Activated CD4-positive, alpha-beta T cell treated with anti-CD3 and anti-CD28 coated beads for 24 hours (primary cell): ENCODE results near the gene STK39.

Experiments
- DNase-seq, 2 donors: peaks; one replicate each; pipeline ENCODE4 v3.0.0-alpha.2; 2020; ENCODE audit warnings: low read depth in 2 of 2

Gene STK39

DNA sequence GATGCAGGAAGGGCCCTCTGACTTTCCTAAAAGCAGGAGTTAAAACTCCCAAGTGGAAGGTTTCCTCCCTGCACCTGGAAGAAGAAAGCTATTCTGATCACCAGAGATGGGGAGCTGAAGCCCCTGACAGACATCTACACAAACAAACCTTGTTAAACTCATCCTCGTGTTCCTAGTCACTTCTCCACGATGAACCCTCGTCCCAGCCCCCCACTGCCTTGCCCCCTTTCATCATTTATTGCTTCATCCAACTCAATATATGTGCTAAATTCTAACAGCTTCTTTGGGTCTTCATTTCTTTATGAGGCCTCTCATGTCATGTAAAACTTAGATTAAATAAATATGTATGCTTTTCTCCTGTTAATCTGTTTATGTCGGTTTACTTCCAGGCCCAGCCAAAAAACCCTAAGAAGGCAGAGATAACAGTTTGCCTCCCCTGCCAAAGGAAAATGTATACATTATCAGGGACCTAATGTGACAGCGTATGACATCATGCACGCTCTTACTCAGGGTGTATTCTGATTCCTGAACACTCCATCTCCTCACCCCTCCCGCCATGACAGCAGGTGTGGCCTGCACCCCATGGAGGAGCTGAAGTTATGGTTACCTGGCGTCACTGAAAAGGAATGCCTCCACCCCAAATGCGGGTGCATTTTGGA, 287.2 kb downstream of the STK39 start:
- DNase-seq, result no peak

- DNase-seq, result no peak
Observed at GRCh38 chr2:167957662-167958061, 289.7 kb downstream of the STK39 start.

- no peak for DNase-seq
Observed at GRCh38 chr2:167955264-167955906, 292.0 kb downstream of the STK39 start.

- DNase-seq, result no peak
Observed at GRCh38 chr2:167954495-167954894, 292.9 kb downstream of the STK39 start.

DNA sequence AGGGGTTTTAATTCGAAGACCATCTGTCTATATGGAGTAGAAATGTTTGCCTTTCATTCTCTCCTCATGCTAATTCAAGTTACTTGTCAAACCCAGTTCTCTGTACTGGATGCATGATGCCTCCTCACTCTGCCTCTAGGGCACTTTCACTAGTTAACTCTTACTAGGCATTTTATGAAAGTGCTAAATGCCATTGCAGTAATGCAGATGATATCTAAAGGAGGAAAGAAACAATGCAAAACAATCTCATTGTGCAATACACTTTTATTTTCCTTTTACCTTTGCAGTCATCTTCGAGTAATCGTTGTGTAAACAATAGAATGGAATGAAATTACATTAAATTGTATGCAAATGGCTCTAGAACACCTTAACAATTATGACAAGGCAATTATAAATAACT, 293.6 kb downstream of the STK39 start:
- DNase-seq, result no peak

DNA sequence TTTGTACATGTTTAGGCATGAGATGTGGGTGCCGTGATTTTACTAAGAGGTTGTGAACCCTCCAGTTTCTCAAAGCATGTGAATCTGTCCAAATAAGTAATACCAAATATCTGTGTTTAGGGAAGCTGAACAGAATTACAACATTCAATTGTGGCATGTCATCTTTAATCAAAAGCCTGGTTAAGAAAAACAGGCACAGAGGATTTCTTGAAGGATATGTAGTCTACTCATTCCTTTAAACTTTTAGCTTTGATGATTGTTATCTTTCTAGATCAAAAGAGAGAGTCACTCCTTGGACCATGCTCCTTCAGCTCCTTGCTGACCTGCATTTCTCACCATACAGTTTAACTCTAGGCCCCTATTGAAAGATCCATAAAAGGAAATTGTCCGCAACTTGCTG, 296.8 kb downstream of the STK39 start:
- no peak for DNase-seq

- no peak for DNase-seq
Observed at GRCh38 chr2:167946441-167946841, 301.0 kb downstream of the STK39 start.

GRCh38 chr2:167945660-167946368, 301.6 kb downstream of the STK39 start:
- no peak for DNase-seq

- no peak for DNase-seq
Observed at GRCh38 chr2:167944825-167945659, 302.4 kb downstream of the STK39 start.

DNA sequence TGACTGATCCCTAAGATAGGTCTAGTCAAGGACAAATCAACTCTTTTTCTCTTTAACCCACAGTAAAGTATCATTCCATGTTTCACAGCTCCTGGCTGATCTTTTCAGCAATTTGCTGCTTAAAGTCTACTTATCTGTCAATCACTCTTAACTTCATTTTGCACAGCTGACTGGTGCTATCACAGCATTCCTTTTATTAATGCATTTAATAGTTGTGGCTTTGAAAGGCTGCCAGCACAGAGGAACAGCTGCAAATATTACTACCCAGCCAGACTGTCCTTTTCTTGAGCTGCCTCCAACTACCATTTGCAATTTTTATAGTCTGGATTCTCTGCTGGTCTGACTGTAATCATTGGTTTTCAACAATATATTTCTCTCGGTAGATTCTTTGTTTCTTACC, 303.5 kb downstream of the STK39 start:
- DNase-seq, result no peak

DNA sequence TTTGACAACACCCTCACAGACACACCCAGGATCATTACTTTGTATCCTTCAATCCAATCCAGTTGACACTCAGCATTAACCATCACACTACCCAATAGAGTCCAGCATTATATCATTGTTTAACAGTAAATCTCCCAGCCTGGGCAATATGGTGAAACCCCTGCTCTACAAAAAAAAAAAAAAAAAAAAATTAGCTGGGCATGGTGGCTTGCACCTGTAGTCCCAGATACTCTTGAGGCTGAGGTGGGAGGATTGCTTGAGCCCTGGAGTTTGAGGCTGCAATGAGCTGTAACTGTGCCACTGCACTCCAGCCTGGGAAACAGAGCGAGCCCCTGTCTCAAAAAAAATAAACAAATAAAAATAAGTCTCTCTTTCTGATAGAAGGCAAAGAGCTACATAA, 304.0 kb downstream of the STK39 start:
- no peak for DNase-seq

GRCh38 chr2:167942366-167943081, 304.9 kb downstream of the STK39 start:
- DNase-seq, result no peak

GRCh38 chr2:167941604-167942003, 305.8 kb downstream of the STK39 start:
- DNase-seq, result no peak

DNA sequence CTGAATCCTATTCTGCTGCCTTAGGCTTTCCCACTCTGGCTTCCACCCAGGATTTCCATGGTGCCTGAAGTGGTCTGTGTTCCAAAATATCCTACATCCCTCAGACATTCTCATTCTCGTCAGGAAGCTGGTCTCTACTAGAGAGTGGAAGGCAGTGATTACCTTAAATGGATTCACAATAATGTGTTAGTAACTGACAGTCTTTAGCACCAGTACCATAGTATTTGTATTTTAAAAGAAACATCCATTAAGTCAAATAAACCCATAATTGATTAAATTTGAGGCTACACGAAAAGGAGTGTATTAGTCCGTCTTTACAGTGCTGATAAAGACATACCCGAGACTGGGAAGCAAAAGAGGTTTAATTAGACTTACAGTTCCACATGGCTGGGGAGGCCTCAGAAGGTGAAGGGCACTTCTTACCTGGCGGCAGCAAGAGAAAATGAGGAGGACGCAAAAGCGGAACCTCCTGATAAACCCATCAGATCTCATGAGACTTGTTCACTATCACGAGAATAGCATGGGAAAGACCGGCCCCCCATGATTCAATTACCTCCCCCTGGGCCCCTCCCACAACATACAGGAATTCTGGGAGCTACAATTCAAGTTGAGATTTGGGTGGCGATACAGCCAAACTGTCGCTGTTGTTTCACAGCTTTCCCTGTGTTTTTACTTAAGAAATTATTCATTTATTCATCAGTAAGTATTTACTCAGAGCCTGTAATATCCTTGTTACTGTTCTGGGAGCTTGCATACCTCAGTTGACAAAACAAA, 306.5 kb downstream of the STK39 start:
- DNase-seq, result no peak

DNA sequence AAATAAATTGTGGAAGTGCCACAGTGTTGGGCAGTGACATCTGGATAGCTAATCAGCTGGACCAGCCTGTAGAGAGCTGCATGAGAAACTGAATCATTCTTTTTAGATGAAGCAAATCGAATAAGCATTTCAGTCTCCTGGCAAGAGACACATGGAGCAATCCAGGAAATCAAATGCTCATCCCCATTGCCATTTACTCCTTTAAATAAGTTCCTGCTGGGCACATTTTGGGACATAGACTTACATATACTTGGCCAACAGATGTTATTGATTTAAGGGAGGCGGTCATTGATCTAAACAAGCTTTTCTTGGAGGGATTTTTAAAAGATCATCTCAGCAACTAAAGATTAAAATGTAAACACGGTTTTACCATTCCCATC, 307.1 kb downstream of the STK39 start:
- DNase-seq, result no peak

GRCh38 chr2:167939514-167940345, 307.7 kb downstream of the STK39 start:
- no peak for DNase-seq

- DNase-seq, result no peak
Observed at GRCh38 chr2:167937403-167937802, 310.0 kb downstream of the STK39 start.

DNA sequence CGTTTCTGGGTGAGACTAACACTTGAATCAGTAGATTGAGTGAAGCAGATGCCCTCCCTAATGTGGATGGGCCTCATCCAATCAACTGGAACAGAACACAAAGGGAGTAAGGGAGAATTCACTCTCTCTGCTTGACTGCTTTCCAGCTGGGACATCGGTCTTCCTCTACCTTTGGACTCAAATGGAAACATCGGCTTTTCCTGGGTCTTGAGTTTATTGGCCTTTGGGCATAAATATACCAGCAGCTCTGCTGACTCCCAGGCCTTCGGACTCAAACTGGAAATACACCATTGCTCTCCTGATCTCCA, 311.6 kb downstream of the STK39 start:
- DNase-seq, result no peak

GRCh38 chr2:167933097-167933814, 314.1 kb downstream of the STK39 start:
- no peak for DNase-seq
